ENCODE data around the gene NKX2-3.

- TF ChIP-seq CTCF (IDR thresholded peaks at IDR 0.05; ENCODE audit: insufficient read depth, low read depth, low read length) (no peak), EZH2 (IDR thresholded peaks at IDR 0.05; ENCODE audit: insufficient read depth, low read length) (no peak)
Observed at GRCh38 chr10:99562631-99563030, 29.9 kb downstream of the NKX2-3 start.

Data from astrocyte (in vitro differentiated cells and primary cell).